Neutrophil (primary cell): ENCODE measurements around the gene DNAAF3.

Experiments
- H3K27ac ChIP-seq: fragments of 200-600 bp; sonication (generic); 2 replicates; pipeline ENCODE4 v1.5.1; 2016; ENCODE audit warnings: mild to moderate bottlenecking, moderate library complexity
- H3K27me3 ChIP-seq: fragments of 200-600 bp; sonication (generic); 2 replicates; pipeline ENCODE4 v1.6.0; 2016; ENCODE audit warnings: mild to moderate bottlenecking
- H3K36me3 ChIP-seq: fragments of 200-600 bp; sonication (generic); 2 replicates; pipeline ENCODE4 v1.5.1; 2017
- H3K4me1 ChIP-seq, 2 experiments: fragments of 200-600 bp in 1 of 2; sonication (generic) in 1 of 2; 1 replicate in 1 of 2; 2 replicates in 1 of 2; pipeline versions ENCODE4 v1.5.1 to v1.6.1; 2013 to 2016; ENCODE audit warnings: low read depth in 1 of 2, low read length in 1 of 2, mild to moderate bottlenecking in 1 of 2, moderate library complexity in 1 of 2; ENCODE audit not compliant: control insufficient read depth in 1 of 2, insufficient read depth in 1 of 2
- H3K4me3 ChIP-seq, 2 experiments: fragments of 200-600 bp in 1 of 2; sonication (generic) in 1 of 2; 1 replicate in 1 of 2; 2 replicates in 1 of 2; pipeline ENCODE4 v1.5.1; 2013 to 2016; ENCODE audit warnings: low read depth in 1 of 2, low read length in 1 of 2, mild to moderate bottlenecking in 1 of 2, moderate library complexity in 1 of 2
- H3K9me3 ChIP-seq: fragments of 200-600 bp; sonication (generic); 2 replicates; pipeline ENCODE4 v1.5.1; 2016
- CTCF ChIP-seq: fragments of 200-600 bp; sonication (generic); IDR thresholded peaks from 2 replicates; pipeline ENCODE4 v1.5.1; 2016; ENCODE audit warnings: antibody characterized with exemption

The DNAAF3 gene

GRCh38 chr19:55166530-55167268 lies at the start of gene DNAAF3:
Gene DNAAF3, minus strand, starts transcription at chr19:55166613. Its CDS starts 200 bp downstream, at chr19:55166413.
- Histone ChIP-seq H3K27ac (no peak within 1 kb of the TSS), H3K4me1 (peaks cover 8 to 13% of the 10 kb centered on the region in 2 experiments), H3K9me3 (no peaks in the 10 kb centered on the region), H3K4me3 (peak within 1 kb of the TSS in 1 of 2 experiments; percentile 10), H3K36me3 (no peaks in the 10 kb centered on the region), H3K27me3 (peaks cover 97% of the 10 kb centered on the region)
- no peak for TF ChIP-seq CTCF

DNA sequence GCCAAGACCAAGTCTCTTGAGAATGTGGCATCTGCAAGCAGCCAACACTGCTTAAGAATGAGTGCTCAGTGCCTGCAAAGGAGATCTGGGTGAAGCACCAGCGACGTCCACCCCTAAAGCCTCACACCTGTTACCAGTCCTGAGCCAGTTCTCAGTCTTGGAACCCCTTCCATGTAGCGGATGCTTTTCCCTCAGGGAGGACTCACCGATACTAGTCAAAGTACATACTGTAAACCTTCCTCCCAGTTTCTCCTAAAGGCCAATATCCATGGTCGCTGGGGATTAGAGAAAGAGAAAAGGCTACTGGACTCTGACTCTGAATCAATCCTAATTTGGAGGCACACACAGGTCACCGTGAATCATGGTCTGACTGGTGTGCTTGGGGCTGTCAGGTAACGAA lies 47.1 kb upstream of the DNAAF3 start:
- no peak for TF ChIP-seq CTCF
- Histone ChIP-seq H3K4me1 (peaks cover 0 to 8% of the 10 kb centered on the region in 2 experiments), H3K4me3 (no peak overlapping the region), H3K27ac (no peak overlapping the region), H3K27me3 (peaks cover 47% of the 10 kb centered on the region), H3K9me3 (no peaks in the 10 kb centered on the region), H3K36me3 (no peaks in the 10 kb centered on the region)

GRCh38 chr19:55212447-55212846 lies 46.0 kb upstream of the DNAAF3 start:
- H3K9me3 ChIP-seq = no peaks in the 10 kb centered on the region
- H3K36me3 ChIP-seq = no peaks in the 10 kb centered on the region
- no peak overlapping the region for H3K4me3 ChIP-seq
- H3K4me1 ChIP-seq = peaks cover 0 to 8% of the 10 kb centered on the region in 2 experiments
- TF ChIP-seq CTCF = peak; percentile 42
- peaks cover 46% of the 10 kb centered on the region for H3K27me3 ChIP-seq
- no peak overlapping the region for H3K27ac ChIP-seq

DNA sequence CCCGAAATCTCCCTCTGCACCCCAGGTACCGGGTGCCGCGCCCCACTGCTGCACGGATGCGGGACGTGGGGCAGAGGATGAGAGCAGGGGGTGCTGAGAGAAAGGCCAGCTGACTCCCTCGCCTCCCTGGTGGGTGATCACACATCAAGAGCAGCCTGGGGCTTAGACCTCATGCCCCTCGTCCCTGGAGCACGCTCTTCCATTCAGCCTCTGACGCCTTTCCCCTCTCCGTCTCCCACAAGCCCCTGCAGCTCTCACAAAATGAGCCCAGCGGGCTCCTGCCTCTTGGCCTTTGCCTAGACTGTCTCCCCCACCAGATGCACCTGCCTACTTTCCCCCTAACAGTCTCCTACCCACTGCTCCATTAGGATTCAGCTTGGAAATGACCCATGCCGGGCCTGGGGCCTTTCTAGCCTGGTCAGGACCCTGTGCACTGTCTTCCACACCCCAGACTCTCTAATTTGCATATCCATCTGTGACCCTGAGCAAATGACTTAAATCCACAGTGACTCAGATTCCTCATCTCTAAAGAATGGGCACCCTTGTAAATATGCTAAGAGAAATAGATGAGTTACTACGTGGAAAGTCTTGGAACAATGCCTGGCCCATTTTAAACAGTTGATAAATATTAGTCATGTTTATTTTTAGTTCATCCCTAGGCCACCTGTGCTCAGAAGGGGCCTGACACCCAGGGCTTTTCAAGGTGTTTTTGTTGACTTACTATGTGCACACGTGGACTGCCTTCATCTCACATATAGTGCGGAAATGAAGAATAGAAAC lies 43.5 kb upstream of the DNAAF3 start:
- Histone ChIP-seq H3K27me3 (peaks cover 43% of the 10 kb centered on the region), H3K4me3 (no peak overlapping the region), H3K9me3 (no peaks in the 10 kb centered on the region), H3K4me1 (no peaks in the 10 kb centered on the region), H3K27ac (no peak overlapping the region), H3K36me3 (no peaks in the 10 kb centered on the region)
- TF ChIP-seq CTCF = no peak

GRCh38 chr19:55208880-55209692 lies 42.7 kb upstream of the DNAAF3 start, which contains the start of gene PTPRH:
Gene PTPRH, minus strand, starts transcription at chr19:55209501. Its CDS starts 68 bp downstream, at chr19:55209433.
- no peaks in the 10 kb centered on the region for H3K9me3 ChIP-seq

More at GRCh38 chr19:55208880-55209692, 42.7 kb upstream of the DNAAF3 start, which contains the start of gene PTPRH:
- no peaks in the 10 kb centered on the region for H3K36me3 ChIP-seq
- no peak within 1 kb of the TSS for H3K4me3 ChIP-seq
- no peak within 1 kb of the TSS for H3K27ac ChIP-seq
- no peak for TF ChIP-seq CTCF
- peaks cover 46% of the 10 kb centered on the region for H3K27me3 ChIP-seq
- no peaks in the 10 kb centered on the region for H3K4me1 ChIP-seq
